ENCODE measurements around the gene NDUFV1.

NDUFV1 gene

GRCh38 chr11:67564230-67564629, 42.5 kb upstream of the NDUFV1 start:
- no peaks in the 10 kb centered on the region for H3K27me3 ChIP-seq (replicated peaks; ENCODE audit: control insufficient read depth, insufficient read depth, low read length)
- H3K36me3 ChIP-seq (ENCODE audit: control insufficient read depth, insufficient read depth, low read length) = no peaks in the 10 kb centered on the region
- DNase-seq (ENCODE audit: extremely low read depth, insufficient read length) = no peak
- H3K4me3 ChIP-seq (replicated peaks; ENCODE audit: low read depth, low read length) = no peak overlapping the region
- no peak for TF ChIP-seq CTCF (IDR thresholded peaks at IDR 0.05; ENCODE audit: insufficient read depth, low read length, poor library complexity, severe bottlenecking)

GRCh38 chr11:67571443-67571842, 35.3 kb upstream of the NDUFV1 start:
- no peak for TF ChIP-seq CTCF (IDR thresholded peaks at IDR 0.05; ENCODE audit: insufficient read depth, low read length, poor library complexity, severe bottlenecking)
- no peak for DNase-seq (ENCODE audit: extremely low read depth, insufficient read length)

GRCh38 chr11:67572305-67572704, 34.4 kb upstream of the NDUFV1 start:
- Histone ChIP-seq H3K36me3 (ENCODE audit: control insufficient read depth, insufficient read depth, low read length) (no peaks in the 10 kb centered on the region), H3K27me3 (replicated peaks; ENCODE audit: control insufficient read depth, insufficient read depth, low read length) (no peaks in the 10 kb centered on the region; the same call in 1 of the 2 replicates), H3K4me3 (replicated peaks; ENCODE audit: low read depth, low read length) (no peak overlapping the region)
- DNase-seq (ENCODE audit: extremely low read depth, insufficient read length) = no peak
- no peak for TF ChIP-seq CTCF (IDR thresholded peaks at IDR 0.05; ENCODE audit: insufficient read depth, low read length, poor library complexity, severe bottlenecking)

More at GRCh38 chr11:67571443-67571842, 35.3 kb upstream of the NDUFV1 start:
- H3K27me3 ChIP-seq (replicated peaks; ENCODE audit: control insufficient read depth, insufficient read depth, low read length) = no peaks in the 10 kb centered on the region
- no peaks in the 10 kb centered on the region for H3K36me3 ChIP-seq (ENCODE audit: control insufficient read depth, insufficient read depth, low read length)
- H3K4me3 ChIP-seq (replicated peaks; ENCODE audit: low read depth, low read length) = no peak overlapping the region

GRCh38 chr11:67572747-67573419, 33.9 kb upstream of the NDUFV1 start:
- Histone ChIP-seq H3K27me3 (replicated peaks; ENCODE audit: control insufficient read depth, insufficient read depth, low read length) (no peaks in the 10 kb centered on the region; the same call in 1 of the 2 replicates), H3K36me3 (ENCODE audit: control insufficient read depth, insufficient read depth, low read length) (no peaks in the 10 kb centered on the region), H3K4me3 (replicated peaks; ENCODE audit: low read depth, low read length) (no peak overlapping the region)
- no peak for DNase-seq (ENCODE audit: extremely low read depth, insufficient read length)
- TF ChIP-seq CTCF (IDR thresholded peaks at IDR 0.05; ENCODE audit: insufficient read depth, low read length, poor library complexity, severe bottlenecking) = peak; percentile 85

GRCh38 chr11:67574938-67575337, 31.8 kb upstream of the NDUFV1 start:
- no peaks in the 10 kb centered on the region for H3K36me3 ChIP-seq (ENCODE audit: control insufficient read depth, insufficient read depth, low read length)
- no peak for TF ChIP-seq CTCF (IDR thresholded peaks at IDR 0.05; ENCODE audit: insufficient read depth, low read length, poor library complexity, severe bottlenecking)

More at GRCh38 chr11:67574938-67575337, 31.8 kb upstream of the NDUFV1 start:
- no peak overlapping the region for H3K4me3 ChIP-seq (replicated peaks; ENCODE audit: low read depth, low read length)
- no peaks in the 10 kb centered on the region; the same call in 1 of the 2 replicates for H3K27me3 ChIP-seq (replicated peaks; ENCODE audit: control insufficient read depth, insufficient read depth, low read length)
- DNase-seq (ENCODE audit: extremely low read depth, insufficient read length) = no peak
